Vagina (tissue), 2 donors: Measurements from ENCODE around the gene VPS41.

ENCODE experiments used
- CTCF ChIP-seq, 3 experiments: fragments of 450-650 bp in 2 of 3; fragments of 200-600 bp in 1 of 3; sonication (generic) in 1 of 3; IDR thresholded peaks; one replicate each; pipeline ENCODE4 v1.5.1; 2017 to 2019; ENCODE audit warnings: antibody characterized with exemption in 3 of 3, mild to moderate bottlenecking in 2 of 3, moderate library complexity in 2 of 3
- POLR2AphosphoS5 ChIP-seq, 2 donors: sonication (generic); formaldehyde crosslinking; IDR thresholded peaks; one replicate each; pipeline ENCODE4 v1.9.0; 2017; ENCODE audit warnings: antibody characterized with exemption in 2 of 2, mild to moderate bottlenecking in 2 of 2, low read depth in 1 of 2; ENCODE audit not compliant: insufficient read depth in 1 of 2

GRCh38 chr7:38673795-38674194, 235.2 kb downstream of the VPS41 start:
- TF ChIP-seq CTCF (IDR thresholded peaks at IDR 0.05) (no peak), POLR2AphosphoS5 (IDR thresholded peaks at IDR 0.05; ENCODE audit: insufficient read depth in 1 of 2, low read depth in 1 of 2) (no peak)
